MCF 10A (cell line): ENCODE measurements around the gene EME2. TPM values are rescaled to one million over a fixed set of nuclear protein-coding genes. Genes with fewer than 3 reads are reported as not detected.

ENCODE experiments used
- BruUV-seq: library from RNA; stranded (reverse); fragments of 400-500 nt; replicated peaks from 2 replicates; lab custom pipeline; 2021; lab: Mats Ljungman, UMichigan
- CTCF ChIA-PET: fragments of 300-600 bp; sonication (Branson Sonifier 250); formaldehyde crosslinking; extraction: SDS; loops from one replicate; lab custom pipeline; 2021; ENCODE audit warnings: antibody characterized with exemption, inconsistent platforms; lab: Yijun Ruan, JAX
- POLR2A ChIA-PET: fragments of 300-600, 350-650 bp; sonication (Branson Sonifier 250); formaldehyde crosslinking; extraction: SDS; loops from one replicate; lab custom pipeline; 2020; ENCODE audit warnings: antibody characterized with exemption, inconsistent platforms; lab: Yijun Ruan, JAX
- DNase-seq: peaks from one replicate; pipeline ENCODE4 v3.0.0-alpha.2; 2018; ENCODE audit not compliant: unreplicated experiment
- H3K27ac Mint-ChIP-seq: one replicate; pipeline ENCODE4 v1.8.0; 2022; ENCODE audit warnings: mild to moderate bottlenecking, low read depth, mixed read lengths; ENCODE audit not compliant: unreplicated experiment
- H3K27me3 Mint-ChIP-seq: one replicate; pipeline ENCODE4 v1.8.0; 2022; ENCODE audit warnings: mixed read lengths; ENCODE audit not compliant: insufficient read depth, unreplicated experiment
- H3K36me3 Mint-ChIP-seq: one replicate; pipeline ENCODE4 v1.8.0; 2022; ENCODE audit warnings: mild to moderate bottlenecking, moderate library complexity, mixed read lengths; ENCODE audit not compliant: insufficient read depth, unreplicated experiment
- H3K4me1 Mint-ChIP-seq: one replicate; pipeline ENCODE4 v1.8.0; 2022; ENCODE audit warnings: mixed read lengths; ENCODE audit not compliant: insufficient read depth, unreplicated experiment
- H3K4me3 Mint-ChIP-seq: one replicate; pipeline ENCODE4 v1.8.0; 2022; ENCODE audit warnings: mild to moderate bottlenecking, moderate library complexity, mixed read lengths; ENCODE audit not compliant: unreplicated experiment
- H3K9me3 Mint-ChIP-seq: one replicate; pipeline ENCODE4 v1.8.0; 2022; ENCODE audit warnings: mixed read lengths; ENCODE audit not compliant: unreplicated experiment
- CTCF ChIP-seq: fragments of 200-600 bp; IDR thresholded peaks from one replicate; pipeline ENCODE4 v1.8.0; 2022; ENCODE audit warnings: antibody characterized with exemption, mild to moderate bottlenecking; ENCODE audit not compliant: unreplicated experiment
- intact Hi-C: fragments of 100-400 bp; cut with micrococcal nuclease; formaldehyde crosslinking; loops from 2 replicates; pipeline ENCODE4 v1.14.1; 2022
- total RNA-seq: library from RNA; stranded (reverse); gene quantifications from 2 replicates; pipeline ENCODE4 v1.2.3, GENCODE V29; 2022

The EME2 gene
- total RNA-seq, 1 experiment from 2014 or later = 20.6 TPM

DNA sequence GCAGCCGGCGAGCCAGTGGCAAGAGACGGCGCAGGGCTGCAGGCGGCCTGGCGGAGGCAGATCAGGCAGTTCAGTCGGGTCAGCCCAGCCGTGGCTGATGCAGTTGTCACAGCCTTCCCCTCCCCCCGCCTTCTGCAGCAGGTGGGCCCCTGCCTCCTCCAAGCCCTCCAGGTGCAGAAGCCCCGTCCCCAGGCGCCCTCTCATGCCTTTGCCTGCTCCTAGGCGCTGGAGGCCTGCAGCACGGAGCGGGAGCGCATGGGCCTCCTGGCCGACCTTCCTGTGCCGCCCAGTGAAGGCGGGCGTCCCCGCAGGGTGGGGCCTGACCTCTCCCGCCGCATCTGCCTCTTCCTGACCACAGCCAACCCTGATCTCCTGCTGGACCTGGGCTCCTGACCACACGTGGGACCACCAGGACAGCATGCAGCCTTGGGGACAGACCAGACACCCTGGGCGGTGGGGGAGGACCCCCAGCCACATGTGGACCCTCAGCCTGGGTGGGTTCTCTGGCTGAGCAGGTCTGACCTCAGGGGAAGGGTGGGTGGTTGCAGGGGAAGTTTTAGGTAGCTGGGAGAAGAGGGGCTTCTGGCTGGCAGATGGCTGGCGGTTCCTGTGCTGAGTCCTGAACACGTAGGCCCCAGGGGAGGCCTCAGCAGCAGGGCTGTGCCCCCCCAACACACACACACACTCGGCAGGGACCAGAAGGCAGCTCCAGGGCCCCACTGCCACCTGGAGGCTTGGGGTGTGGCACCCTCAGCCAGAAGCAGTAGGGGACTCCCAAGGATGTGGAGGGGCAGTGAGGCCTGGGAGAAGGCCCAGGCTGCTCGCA is 3.4 kb downstream of the EME2 start:
- BruUV-seq = no TSS peak
- H3K9me3 Mint-ChIP-seq = no peaks in the 10 kb centered on the region
- no peak for DNase-seq
- peaks cover under 1% of the 10 kb centered on the region for H3K4me1 Mint-ChIP-seq
- ChIA-PET CTCF (no interaction called here), POLR2A (interaction anchor here (0.8 to 5.9 kb wide), 2 partner anchors 31 to 188 kb away, joined by 3 to 95 read pairs; no protein-coding TSS in a partner anchor)
- no peak for TF ChIP-seq CTCF
- no peak overlapping the region for H3K27ac Mint-ChIP-seq
- no peak overlapping the region for H3K4me3 Mint-ChIP-seq
- intact Hi-C loops = no loop called here
- no peaks in the 10 kb centered on the region for H3K27me3 Mint-ChIP-seq
- H3K36me3 Mint-ChIP-seq = peaks cover 54% of the 10 kb centered on the region

DNA sequence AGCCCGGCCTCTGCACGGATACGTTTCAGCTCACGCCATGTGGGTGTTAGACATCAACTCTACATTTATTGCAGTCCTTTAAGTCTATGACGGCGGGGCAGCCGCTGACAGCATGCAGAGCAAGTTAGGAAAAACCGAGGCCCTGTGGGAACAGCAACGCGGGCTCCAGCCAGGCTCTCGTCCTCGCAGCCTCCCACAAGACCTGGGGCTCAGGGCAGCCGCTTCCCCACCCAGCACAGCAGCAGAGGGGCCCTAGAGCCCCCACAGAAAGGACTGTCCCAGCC is 4.0 kb downstream of the EME2 start:
- H3K36me3 Mint-ChIP-seq = peaks cover 57% of the 10 kb centered on the region
- no peaks in the 10 kb centered on the region for H3K27me3 Mint-ChIP-seq
- H3K9me3 Mint-ChIP-seq = no peaks in the 10 kb centered on the region
- TF ChIP-seq CTCF = no peak
- H3K4me1 Mint-ChIP-seq = peaks cover 4% of the 10 kb centered on the region
- BruUV-seq = no TSS peak
- no peak for DNase-seq
- POLR2A ChIA-PET = interaction anchor here (0.8 kb wide), 1 partner anchor 187 kb away, joined by 3 read pairs; no protein-coding TSS in a partner anchor
- H3K4me3 Mint-ChIP-seq = no peak overlapping the region
- intact Hi-C loops = no loop called here
- no peak overlapping the region for H3K27ac Mint-ChIP-seq
- CTCF ChIA-PET = no interaction called here

- intact Hi-C loops = no loop called here
- DNase-seq = no peak
- TF ChIP-seq CTCF = no peak
- Mint-ChIP-seq H3K9me3 (no peaks in the 10 kb centered on the region), H3K4me3 (no peak overlapping the region), H3K36me3 (peaks cover 54% of the 10 kb centered on the region), H3K27ac (no peak overlapping the region), H3K27me3 (no peaks in the 10 kb centered on the region), H3K4me1 (peaks cover 4% of the 10 kb centered on the region)
- ChIA-PET CTCF (no interaction called here), POLR2A (no interaction called here)
- no TSS peak for BruUV-seq
Measured at GRCh38 chr16:1776991-1777374, 4.4 kb downstream of the EME2 start.

- DNase-seq = no peak
- Mint-ChIP-seq H3K36me3 (peaks cover 53% of the 10 kb centered on the region), H3K27ac (no peak overlapping the region), H3K9me3 (no peaks in the 10 kb centered on the region), H3K4me3 (no peak overlapping the region), H3K4me1 (peaks cover 4% of the 10 kb centered on the region), H3K27me3 (no peaks in the 10 kb centered on the region)
- intact Hi-C loops = no loop called here
- TF ChIP-seq CTCF = no peak
- ChIA-PET CTCF (interaction anchor here (0.7 kb wide), 1 partner anchor 29 kb away, joined by 3 read pairs; no protein-coding TSS in a partner anchor), POLR2A (interaction anchor here (0.6 kb wide), 1 partner anchor 99 kb away, joined by 3 read pairs; the partner anchor contains the start of gene JPT2)
- BruUV-seq = no TSS peak
Measured at GRCh38 chr16:1777375-1778199, 5.0 kb downstream of the EME2 start.
